Measurements from ENCODE around the gene RIPK3. TPM values are rescaled to one million over a fixed set of nuclear protein-coding genes. Genes with fewer than 3 reads are reported as not detected.

Gene RIPK3
- total RNA-seq, 1 donor from 2014 or later: 2.6 TPM

Other genes with a start within 250 kb of the RIPK3 start
- 6.4 and 11.4 TPM in 2 replicates for gene PCK2, start 245.7 kb downstream of the RIPK3 start, total RNA-seq
- 36.4 and 57.0 TPM in 2 replicates for gene DCAF11, start 225.2 kb downstream of the RIPK3 start, total RNA-seq
- 0.70 and 4.9 TPM in 2 replicates for gene NRL, start 225.0 kb downstream of the RIPK3 start, total RNA-seq
- gene FITM1, start 209.3 kb downstream of the RIPK3 start, total RNA-seq: 0.29 TPM in 1 of 2 replicates, not detected in the other
- 235 and 321 TPM in 2 replicates for gene PSME1, start 203.8 kb downstream of the RIPK3 start, total RNA-seq
- gene EMC9, start 198.4 kb downstream of the RIPK3 start, total RNA-seq: 12.3 and 16.9 TPM in 2 replicates
- gene PSME2, start 193.4 kb downstream of the RIPK3 start, total RNA-seq: 101 and 165 TPM in 2 replicates
- 42.1 and 77.5 TPM in 2 replicates for gene RNF31, start 192.5 kb downstream of the RIPK3 start, total RNA-seq
- 45.4 and 73.1 TPM in 2 replicates for gene IRF9, start 178.7 kb downstream of the RIPK3 start, total RNA-seq
- 46.3 and 55.0 TPM in 2 replicates for gene REC8, start 167.9 kb downstream of the RIPK3 start, total RNA-seq
- gene IPO4, start 151.2 kb downstream of the RIPK3 start, total RNA-seq: 41.5 and 52.4 TPM in 2 replicates
- gene TM9SF1, start 144.6 kb downstream of the RIPK3 start, total RNA-seq: 77.2 and 94.9 TPM in 2 replicates
- gene TSSK4, start 134.3 kb downstream of the RIPK3 start, total RNA-seq: not detected in 2 replicates
- 32.0 and 52.3 TPM in 2 replicates for gene CHMP4A, start 126.5 kb downstream of the RIPK3 start, total RNA-seq
- gene MDP1, start 123.9 kb downstream of the RIPK3 start, total RNA-seq: 10.2 and 11.2 TPM in 2 replicates
- gene NEDD8, start 107.6 kb downstream of the RIPK3 start, total RNA-seq: 226 and 248 TPM in 2 replicates
- gene GMPR2, start 107.1 kb downstream of the RIPK3 start, total RNA-seq: 51.6 and 94.0 TPM in 2 replicates
- 40.6 and 42.4 TPM in 2 replicates for gene TINF2, start 97.4 kb downstream of the RIPK3 start, total RNA-seq
- 0.64 and 2.5 TPM in 2 replicates for gene TGM1, start 76.8 kb downstream of the RIPK3 start, total RNA-seq
- 28.7 and 42.6 TPM in 2 replicates for gene RABGGTA, start 68.4 kb downstream of the RIPK3 start, total RNA-seq
- gene DHRS1, start 40.2 kb downstream of the RIPK3 start, total RNA-seq: 18.0 and 36.1 TPM in 2 replicates
- 19.3 and 25.6 TPM in 2 replicates for gene NOP9, start 40.1 kb downstream of the RIPK3 start, total RNA-seq
- 2.0 and 2.5 TPM in 2 replicates for gene CIDEB, start 32.0 kb downstream of the RIPK3 start, total RNA-seq
- 1.8 and 8.4 TPM in 2 replicates for gene LTB4R2, start 29.9 kb downstream of the RIPK3 start, total RNA-seq
- gene LTB4R, start 28.5 kb downstream of the RIPK3 start, total RNA-seq: 5.3 and 7.9 TPM in 2 replicates
- gene ADCY4, start 4.9 kb downstream of the RIPK3 start, total RNA-seq: 63.3 and 115 TPM in 2 replicates
- 24.3 and 42.5 TPM in 2 replicates for gene NFATC4, start 28.2 kb upstream of the RIPK3 start, total RNA-seq
- 8.5 and 19.8 TPM in 2 replicates for gene NYNRIN, start 59.0 kb upstream of the RIPK3 start, total RNA-seq
- gene CBLN3, start 89.7 kb upstream of the RIPK3 start, total RNA-seq: 4.7 TPM in 2 replicates
- gene KHNYN, start 90.0 kb upstream of the RIPK3 start, total RNA-seq: 39.8 and 57.6 TPM in 2 replicates
- gene SDR39U1, start 102.8 kb upstream of the RIPK3 start, total RNA-seq: 21.2 and 25.4 TPM in 2 replicates
- not detected in 2 replicates for gene CMA1, start 168.3 kb upstream of the RIPK3 start, total RNA-seq
- not detected in 2 replicates for gene CTSG, start 236.3 kb upstream of the RIPK3 start, total RNA-seq

Measured in glomerular endothelial cell (primary cell).